DMS79 (cell line): ENCODE results near the gene CHIC2.
"Not testable (repeated sequence)": the region's sequence is repeated elsewhere in the genome, so short reads cannot be mapped to it uniquely, and the experiment has no call there.

Experiments
- DNase-seq: peaks from one replicate; lab custom pipeline; 2025; lab: John Stamatoyannopoulos, UW

Gene CHIC2

GRCh38 chr4:54061067-54061466, 3.3 kb downstream of the CHIC2 start:
- DNase-seq, result no peak

- DNase-seq, result no peak
These were observed 4.3 kb downstream of the CHIC2 start for GRCh38 chr4:54060116-54060515.

- DNase-seq, result no peak
These were observed 6.2 kb downstream of the CHIC2 start for GRCh38 chr4:54058171-54058570.

- DNase-seq, result no peak
These were observed 8.0 kb downstream of the CHIC2 start for GRCh38 chr4:54056360-54056759.

DNA sequence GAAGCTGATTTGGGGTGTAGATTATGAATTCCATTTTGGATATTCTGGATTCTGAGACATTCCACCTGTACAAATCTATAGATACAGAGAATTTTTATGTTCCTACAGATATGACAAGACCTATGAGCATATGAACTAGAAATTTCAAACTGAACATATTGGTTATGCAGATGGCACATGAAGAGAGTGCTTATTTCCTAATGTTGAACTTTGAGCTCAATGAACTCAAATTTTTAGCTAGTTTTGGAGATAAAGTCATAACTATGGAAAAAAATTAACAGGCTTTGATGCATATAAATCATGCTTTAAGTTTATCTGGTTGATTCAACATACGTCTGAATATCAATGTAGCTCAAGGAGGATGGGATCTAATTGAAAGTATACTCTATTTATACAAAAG, 8.9 kb downstream of the CHIC2 start:
- DNase-seq, result no peak

DNA sequence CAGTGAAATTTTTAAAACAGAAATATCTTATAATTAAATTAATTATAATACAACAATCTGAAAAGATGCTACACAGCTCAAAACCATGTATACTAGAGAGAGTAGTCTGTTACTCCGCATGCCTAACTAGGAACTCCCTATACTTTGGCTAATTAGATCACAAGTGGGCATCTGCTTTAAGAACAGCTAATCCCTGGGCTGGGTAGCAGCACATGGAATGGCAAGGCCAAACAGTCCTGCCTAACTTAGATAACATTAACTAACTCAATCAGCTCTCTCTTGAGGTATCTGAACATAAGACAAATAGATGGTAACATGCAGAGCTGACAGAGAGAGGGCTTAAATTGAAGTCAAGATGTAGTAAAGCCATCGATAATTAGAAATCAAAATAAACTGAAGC, 9.9 kb downstream of the CHIC2 start:
- DNase-seq, result no peak

DNA sequence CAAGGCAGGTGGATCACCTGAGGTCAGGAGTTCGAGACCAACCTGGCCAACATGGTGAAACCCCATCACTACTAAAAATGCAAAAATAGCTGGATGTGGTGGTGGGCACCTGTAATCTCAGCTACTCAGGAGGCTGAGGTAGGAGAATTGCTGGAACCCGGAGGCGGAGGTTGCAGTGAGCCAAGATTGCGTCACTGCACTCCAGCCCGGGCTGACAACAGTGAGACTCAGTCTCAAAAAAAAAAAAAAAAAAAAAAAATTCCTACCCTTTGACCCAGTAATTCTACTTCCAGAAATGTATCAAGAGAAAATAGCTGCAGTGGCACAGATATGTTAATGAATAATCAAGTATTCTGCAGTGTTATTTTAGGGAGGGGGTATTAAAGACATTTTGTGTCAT, 11.1 kb downstream of the CHIC2 start:
- DNase-seq, result not testable (repeated sequence)

DNA sequence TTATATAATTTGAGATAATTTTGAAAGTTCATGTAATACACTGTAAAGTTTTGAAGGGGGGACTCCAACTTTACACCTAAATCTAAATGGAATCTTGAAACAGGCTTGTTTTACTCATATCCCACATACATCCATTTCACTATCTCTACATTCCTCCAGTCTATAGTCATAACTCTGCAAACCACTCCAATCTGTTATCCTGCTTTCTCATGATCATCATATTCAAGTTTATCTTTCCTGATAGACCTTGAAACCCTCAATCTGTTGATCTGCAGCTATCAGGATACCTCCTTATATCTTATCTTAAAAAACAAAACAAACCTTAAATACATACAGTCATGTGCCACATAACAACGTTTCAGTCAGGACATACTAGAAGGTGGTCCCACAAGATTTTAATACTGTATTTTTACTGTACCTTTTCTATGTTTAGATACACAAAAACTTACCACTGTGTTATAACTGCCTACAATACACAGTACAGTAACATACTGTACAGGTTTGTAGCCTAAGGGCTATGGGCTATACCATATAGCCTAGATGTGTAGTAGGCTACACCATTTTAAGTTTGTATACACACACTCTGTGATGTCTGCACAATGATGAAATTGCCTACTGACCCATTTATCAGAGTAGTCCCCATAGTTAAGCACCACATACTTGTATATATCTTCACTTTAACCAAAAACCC, 14.0 kb downstream of the CHIC2 start:
- no peak for DNase-seq

DNA sequence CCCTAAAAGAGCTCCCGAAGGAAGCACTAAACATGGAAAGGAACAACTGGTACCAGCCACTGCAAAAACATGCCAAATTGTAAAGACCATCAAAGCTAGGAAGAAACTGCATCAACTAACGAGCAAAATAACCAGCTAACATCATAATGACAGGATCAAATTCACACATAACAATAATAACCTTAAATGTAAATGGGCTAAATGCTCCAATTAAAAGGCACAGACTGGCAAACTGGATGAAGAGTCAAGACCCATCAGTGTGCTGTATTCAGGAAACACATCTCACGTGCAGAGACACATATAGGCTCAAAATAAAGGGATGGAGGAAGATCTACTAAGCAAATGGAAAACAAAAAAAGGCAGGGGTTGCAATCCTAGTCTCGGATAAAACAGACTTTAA, 20.8 kb downstream of the CHIC2 start:
- DNase-seq, result not testable (repeated sequence)

DNA sequence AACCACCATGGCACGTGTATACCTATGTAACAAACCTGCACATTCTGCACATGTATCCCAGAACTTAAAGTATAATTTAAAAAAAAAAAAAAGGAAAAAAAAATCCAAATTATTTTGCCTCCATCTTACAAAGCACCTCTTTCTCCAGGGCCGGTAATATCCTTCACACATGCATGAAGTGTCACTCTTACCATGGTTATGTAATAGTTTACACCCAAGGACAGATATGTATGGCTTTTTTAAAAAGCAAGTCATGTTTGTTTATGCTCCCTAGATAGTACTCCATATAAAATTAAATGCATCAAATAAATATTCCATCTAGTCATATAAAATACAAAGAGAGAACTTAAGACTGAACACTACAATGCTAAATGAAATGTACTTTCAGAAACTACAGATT, 22.5 kb downstream of the CHIC2 start:
- no peak for DNase-seq

DNA sequence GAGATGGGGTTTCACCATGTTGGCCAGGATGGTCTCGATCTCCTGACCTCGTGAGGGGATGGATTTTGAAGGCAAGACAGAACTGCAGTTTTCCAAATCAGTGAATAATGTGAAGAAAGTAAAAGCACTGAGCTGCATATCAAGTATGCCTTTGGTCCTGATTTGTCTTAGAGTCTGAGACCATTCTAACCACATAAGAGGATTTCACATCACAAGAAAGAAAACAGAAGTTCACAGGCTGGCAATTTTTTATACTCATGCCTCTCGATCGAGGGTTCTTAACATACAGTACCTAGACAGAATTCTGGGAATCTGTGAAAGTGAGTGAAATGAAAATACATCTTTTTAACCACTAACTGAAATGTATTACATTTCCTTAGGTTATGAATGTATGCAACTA, 23.3 kb downstream of the CHIC2 start:
- DNase-seq, result no peak

DNA sequence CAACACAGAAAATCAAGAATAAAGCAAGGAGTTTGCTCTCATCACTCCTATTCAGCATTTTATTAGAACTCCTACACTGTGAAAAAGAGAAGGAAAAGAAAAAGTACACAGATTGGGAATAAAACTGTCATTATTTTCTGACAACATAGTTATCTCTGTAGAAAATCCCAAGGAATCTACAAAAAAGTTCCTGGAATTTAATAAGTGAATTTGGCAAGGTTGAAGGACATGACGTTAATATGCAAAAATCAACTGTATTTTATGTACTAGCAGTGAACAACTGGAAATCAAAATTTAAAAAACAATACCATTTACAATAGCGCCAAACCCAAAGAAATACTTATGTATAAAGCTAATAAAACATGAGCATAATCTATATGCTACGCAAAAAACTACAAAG, 26.3 kb downstream of the CHIC2 start:
- no peak for DNase-seq

- DNase-seq, result no peak
These were observed 28.2 kb downstream of the CHIC2 start for GRCh38 chr4:54036184-54036583.

GRCh38 chr4:54032558-54033135, 31.8 kb downstream of the CHIC2 start:
- no peak for DNase-seq

DNA sequence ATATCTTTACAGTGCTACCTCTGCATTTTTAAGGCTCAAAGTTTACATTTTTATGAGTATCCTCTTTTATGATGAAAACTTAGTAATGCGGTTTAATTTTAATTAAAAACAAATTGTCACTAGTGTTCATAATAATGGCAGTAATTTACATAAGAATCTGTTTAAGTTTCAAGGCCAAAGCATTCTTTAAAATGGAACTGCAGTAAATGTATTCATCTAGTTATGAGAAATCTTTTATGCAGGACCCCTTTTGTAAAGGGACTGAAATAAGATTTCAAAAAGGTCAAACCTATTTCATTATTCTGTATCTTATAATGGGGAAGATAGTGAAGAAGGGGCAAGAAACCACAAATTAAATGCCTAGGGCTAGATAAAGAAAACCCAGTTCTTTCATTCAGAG, 37.1 kb downstream of the CHIC2 start:
- DNase-seq, result no peak

DNA sequence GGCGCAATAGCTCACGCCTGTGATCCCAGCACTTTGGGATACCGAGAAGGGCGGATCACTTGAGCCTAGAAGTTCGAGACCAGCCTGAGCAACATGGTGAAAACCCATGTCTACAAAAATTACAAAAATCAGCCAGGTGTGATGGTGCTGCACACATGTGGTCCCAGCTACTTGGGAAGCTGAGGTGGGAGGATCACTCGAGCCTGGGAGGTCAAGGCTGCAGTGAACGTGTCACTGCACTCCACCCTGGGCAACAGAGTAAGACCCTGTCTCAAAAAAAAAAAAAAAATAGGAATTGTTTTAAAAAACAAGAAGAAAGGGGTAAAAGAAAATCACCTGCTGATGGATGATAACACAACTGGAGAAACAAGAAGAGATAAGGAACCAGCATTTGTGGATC, 38.8 kb downstream of the CHIC2 start:
- DNase-seq, result no peak

- not testable (repeated sequence) for DNase-seq
These were observed 41.4 kb downstream of the CHIC2 start for GRCh38 chr4:54023019-54023418.

DNA sequence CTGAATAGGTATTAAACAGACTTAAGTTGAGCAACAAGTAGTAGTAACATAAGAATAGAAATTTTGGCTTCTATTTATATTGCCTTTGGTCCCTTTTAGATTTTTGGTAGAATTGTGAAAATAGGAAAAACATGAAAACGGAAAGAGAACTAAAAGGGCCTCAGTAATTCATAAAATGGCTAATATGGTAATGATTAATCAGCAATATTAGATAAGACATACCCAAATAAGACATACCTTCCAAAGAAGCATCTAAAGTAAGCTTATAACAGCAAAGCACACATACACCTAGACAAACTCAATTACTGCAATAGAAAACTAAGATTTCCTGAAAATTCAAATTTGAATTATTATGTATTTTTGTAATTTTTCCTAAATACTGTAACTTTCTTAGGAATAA, 46.4 kb downstream of the CHIC2 start:
- DNase-seq, result no peak

DNA sequence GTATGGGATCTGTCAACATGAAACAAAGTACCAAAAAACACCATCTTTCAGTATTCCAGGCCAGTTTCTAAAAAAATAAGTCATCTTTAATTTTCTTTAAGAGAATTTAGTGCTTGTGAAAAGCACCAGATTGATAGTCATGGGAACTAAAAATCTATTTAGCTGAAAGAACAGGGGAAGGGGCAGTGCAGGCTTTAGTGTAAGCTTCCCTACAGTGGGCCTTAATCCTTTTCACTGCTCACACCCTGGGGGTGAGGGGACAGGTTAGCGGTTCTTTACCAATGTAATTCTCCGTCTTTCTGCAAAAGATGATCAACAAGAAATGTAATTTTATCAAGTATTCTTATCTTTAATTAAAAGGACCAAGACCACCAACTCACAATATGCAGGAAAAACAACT, 47.1 kb downstream of the CHIC2 start:
- DNase-seq, result no peak

DNA sequence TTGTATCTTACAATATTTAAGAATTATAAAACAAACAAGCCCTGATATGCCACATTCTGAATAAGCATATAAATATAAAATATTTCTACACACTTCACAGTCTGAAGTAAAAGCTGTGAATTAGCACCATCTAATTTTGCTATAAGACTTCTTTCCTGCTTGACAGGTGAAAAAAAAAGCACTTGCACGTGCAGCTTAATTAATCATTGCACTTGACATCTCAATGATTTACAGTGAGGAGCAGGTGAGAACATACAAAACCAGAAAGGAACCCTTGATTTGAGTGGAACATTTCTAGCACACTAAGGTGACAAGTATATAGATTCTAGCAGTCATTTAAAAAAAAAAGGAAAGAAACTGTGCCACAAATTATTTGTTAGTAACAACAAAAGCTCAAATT, 47.9 kb downstream of the CHIC2 start:
- DNase-seq, result no peak

GRCh38 chr4:54015423-54016030, 48.9 kb downstream of the CHIC2 start:
- DNase-seq, result no peak

DNA sequence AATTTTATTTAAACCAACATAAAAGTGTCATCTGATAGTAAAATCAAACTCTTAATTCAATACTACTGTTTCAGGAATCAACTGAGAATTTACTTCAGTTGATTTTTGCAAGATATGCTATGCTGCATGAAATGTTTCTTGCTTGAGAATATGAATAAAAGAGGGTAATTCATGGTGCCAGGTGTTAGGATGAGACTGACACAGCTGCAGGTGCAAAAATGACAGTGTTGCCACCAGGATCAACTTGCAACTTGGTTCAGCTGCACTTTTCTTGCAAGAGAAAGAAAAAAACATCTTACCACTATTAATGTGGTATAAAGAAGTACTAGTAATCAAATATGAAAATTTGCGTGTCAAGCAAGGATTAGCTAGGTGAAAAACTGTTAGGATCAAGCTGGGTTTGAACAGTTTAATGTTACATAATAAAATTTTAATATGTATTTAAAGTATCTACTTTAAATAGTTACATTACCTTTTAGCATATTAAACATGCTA, 49.7 kb downstream of the CHIC2 start:
- DNase-seq, result no peak

DNA sequence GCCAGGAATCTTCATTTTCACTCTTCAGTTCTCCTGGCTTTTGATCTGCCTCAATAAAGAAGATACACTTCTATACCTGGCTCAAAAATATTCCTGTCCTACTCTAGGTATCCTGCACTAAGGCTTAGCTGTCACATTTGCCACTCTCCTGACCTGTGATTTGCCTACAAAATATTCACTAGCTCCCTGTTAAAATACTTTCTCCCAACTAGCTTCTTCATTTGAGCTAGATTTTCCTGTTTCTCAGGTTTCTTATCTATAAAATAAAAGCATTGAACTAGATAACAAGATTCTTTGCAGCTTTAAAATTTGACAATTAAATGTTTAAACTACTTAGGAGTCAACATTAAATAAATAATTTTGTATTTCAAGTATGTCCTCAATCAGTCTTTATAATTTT, 53.2 kb downstream of the CHIC2 start:
- DNase-seq, result no peak

DNA sequence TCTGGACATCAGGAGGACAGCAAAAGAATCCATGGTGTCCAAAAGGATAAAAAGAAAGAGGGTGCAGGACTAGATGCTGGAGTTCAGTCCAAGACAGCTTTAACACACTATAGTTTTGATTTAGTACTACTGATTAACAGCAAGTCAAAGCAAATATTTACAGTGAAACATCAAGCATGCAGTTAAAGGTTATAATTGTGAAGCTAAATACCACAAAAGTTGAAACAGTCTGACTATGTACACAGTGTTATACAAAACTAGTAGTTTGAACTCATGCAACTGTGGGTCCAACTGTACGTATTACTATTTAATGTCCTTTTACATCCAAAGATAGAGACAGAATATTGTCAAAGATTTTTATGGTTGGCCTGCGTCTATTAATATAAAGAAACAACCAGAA, 57.6 kb downstream of the CHIC2 start:
- no peak for DNase-seq
